Middle frontal gyrus (tissue), 1 donor: ENCODE measurements around the gene ODR4.
"Not testable (repeated sequence)": the region's sequence is repeated elsewhere in the genome, so short reads cannot be mapped to it uniquely, and the experiment has no call there.

Experiments used
- DNase-seq: peaks from one replicate; pipeline ENCODE4 v3.0.0-alpha.2; 2015; ENCODE audit warnings: low spot score; ENCODE audit errors: extremely low spot score

The ODR4 gene

DNA sequence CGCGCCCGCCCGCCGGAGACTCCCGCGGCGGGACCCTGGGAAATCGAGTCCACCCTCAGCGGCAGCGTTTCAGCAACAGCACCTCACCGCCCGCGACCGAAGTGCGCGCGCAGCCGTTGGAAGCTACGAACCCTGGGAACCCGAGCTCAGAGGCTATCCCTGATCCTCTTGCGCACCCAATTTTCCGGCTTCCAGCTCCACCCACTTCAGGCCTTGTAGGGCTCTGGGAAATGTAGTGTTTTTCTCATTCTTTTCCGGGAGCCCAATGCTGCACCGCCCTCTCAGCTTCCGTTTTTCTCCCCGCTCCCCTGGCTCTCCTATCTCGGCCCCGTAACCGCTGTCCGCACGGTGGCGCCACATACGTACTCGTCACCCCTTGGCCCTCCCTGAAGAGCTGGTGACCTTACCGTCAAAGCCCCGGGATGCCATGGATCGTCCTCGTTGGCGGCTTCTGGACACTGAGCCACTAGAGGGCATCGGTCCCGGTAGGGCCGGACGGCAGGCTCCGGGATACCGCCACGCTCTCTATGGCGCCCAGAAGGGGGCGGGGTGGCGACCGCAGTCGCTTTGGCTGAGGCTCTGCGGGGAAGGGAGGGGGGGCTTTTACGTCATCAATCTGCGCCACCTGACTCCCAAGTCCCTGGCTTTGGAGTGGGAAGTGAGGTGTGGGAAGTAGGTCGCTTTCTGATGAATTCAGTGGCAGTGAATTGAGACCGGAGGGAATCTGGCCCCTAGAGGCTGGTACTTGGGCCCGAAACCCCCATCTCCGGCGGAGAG is at the start of gene ODR4, which contains the start of gene TPR:
Gene ODR4 (plus strand): TSS at position 687 of the 777 bp plus-strand sequence. CDS start 3,948 bp downstream, outside the sequence.
Gene TPR (minus strand): TSS at position 102 of the 777 bp plus-strand sequence. CDS start 225 bp downstream, outside the sequence.
- DNase-seq, result peak; percentile 95

DNA sequence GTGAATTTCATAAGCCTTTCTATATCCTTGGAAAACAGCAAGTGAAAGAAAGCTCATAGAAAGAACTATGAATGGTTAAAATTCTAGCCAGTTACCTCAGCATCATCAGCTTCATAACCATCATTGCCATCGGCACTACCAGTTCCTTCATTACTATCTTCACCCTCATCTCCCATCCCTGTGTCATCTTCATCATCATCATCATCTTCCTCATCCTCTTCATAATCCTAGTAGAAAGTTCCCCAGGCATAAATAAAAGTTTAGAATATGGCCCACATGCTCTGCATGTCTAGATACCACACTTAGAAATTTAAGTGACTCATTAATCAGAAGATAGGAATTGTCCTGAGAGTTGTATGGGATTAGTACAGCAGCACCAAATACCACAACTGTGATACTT is 49.6 kb upstream of the ODR4 start:
- no peak for DNase-seq

DNA sequence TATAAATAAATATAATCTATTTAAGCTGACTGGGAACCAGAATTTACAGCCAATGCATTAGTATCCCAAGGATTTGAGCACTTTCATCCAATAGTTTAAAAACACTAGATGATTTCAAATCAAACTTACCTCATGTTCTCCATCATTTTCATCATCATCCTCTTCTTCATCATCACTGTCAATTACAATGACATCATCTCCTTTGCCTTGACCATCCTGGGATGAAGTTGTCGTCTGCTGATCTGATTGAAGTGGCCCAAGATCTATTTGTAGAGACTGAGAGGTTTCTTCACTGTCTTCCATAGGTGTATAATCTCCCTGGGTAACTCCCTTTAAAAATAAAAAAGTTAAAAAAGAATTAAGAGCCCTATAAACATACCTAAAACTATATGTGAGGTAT is 48.3 kb upstream of the ODR4 start:
- DNase-seq, result no peak

DNA sequence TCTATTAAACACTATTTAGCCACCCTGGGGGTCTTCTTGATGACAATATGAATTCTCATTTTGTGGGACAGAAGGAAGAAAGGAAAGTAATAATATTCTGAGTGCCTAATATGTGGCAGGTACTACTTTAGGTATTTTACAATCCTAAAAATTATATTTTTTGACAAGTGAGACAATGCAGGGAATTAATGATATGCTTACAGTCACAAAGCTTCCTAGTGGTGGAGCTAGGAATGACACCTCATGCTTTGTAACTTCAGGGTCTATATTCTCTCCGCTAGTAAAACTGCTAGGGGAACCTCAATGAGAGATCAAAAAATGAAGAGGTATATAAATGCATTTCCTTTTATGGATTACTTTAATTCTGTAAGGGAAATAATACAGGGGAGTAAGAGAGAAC is 44.9 kb upstream of the ODR4 start:
- no peak for DNase-seq

DNA sequence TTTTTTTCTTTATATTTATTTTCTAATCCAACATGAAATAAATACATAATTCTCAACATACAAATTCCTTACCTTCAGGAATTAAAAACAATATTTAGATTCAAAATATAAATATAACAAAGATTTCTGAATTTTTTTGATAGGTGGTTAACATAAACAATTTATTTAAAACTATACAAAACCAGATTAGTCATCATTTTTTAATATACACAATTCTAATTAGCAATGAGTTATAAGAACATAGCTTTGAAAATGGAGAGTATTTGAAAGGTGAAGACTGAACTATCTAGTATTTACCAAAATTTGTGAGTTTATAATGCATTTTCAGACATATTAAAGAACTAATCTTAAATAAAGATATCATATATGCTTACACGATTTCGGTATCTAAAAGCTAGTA is 38.1 kb upstream of the ODR4 start:
- no peak for DNase-seq

DNA sequence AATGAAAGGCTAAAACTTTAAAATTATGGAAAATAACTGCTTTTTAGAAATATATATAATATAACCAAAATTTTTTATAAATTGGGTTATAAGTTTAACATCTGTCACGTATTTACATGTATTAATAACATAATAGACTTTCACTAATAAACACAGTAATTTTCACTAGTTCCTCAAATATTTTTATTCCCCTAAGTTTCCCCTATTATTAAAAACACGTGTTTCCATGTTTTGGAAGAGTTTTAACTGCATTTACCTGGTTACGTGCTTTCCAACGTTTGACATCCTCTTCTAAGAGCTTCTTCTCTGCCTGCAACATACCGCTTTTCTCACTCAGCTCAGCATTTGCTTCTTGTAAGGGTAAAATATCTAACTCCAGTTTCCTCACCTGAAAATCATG is 34.9 kb upstream of the ODR4 start:
- DNase-seq, result no peak

DNA sequence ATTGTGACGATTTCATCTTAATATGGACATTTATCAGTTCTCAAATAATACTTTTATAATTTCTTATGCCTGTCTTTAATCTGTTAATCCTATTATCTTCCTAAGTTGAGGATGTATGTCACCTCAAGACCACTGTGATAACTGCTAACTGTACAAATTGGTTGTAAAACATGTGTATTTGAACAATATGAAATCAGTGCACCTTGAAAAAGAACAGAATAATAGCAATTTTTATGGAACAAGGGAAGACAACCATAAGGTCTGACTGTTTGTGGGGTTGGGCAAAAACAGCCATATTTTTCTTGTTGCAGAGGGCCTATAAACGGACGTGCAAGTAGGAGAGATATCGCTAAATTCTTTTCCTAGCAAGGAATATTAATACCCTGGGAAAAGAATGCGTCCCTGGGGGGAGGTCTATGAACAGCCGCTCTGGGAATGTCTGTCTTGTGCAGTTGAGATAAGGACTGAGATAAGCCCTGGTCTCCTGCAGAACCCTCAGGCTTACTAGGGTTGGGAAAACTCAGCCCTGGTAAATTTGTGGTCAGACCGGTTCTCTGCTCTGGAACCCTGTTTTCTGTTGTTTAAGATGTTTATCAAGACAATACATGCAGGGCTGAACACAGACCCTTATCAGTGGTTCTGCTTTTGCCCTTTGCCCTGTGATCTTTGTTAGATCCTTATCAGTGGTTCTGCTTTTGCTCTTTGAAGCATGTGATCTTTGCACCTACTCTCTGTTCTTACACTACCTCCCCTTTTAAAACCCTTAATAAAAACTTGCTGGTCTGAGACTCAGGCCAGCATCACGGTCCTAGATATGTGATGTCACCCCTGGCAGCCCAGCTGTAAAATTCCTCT is 27.6 kb upstream of the ODR4 start:
- not testable (repeated sequence) for DNase-seq

DNA sequence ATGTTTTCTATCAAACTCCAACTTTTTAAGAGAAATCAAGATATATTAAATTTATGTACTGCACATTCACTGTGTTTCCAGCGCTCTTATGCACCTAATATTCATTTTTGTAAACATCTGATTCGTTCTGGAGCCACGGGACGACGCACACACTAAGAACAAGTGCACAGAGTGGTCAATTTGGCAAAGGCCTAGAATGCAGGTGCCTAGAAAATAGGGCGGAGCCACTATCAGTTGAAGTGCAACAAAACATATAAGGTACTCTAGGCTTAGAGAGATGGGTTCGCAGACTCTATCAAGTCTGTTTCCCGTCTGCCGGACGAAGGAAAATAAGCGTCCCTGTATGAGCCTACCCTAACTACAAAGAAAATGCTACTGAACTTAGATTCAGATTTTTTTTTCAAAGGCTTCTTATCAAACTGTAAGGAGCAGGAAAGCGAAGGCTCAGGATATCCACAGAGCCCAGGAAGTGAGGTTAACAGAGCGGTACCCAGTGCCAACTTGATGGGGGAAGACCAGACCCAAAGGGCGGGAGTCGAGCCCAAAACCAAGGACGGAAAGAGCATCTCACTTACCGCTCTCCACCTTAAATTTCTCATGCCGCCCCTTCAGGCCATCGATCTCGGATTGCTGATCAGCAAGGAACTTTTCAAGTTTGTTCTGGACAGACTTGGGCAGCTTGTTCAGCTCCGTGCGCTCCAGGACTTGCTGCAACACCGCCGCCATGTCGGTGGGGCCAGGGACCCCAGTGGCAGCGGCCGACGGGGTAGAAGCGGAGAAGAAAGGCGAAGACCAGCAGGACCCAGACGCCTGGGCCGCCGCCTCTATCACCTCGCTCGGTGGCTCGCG is 1.1 kb upstream of the ODR4 start:
- no peak for DNase-seq

DNA sequence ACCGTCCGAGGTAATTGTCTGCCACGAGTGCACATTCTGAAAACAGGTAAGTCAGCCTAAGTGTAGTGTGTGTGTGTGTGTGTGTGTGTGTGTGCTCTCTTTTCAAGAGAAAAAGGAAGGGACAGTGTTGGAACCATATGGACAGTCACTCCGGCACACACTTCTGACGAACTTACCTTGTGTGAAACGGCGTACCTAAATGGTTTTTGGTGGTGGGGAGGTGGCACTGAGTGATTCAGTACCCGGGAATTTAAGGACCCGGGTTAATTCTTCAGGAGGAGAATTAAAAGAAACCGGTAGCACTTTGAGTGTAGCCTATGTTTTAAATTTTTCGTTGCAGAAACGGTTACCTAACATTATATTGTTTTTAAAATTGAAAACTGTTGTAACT is 286 bp downstream of the ODR4 start:
- DNase-seq, result no peak

DNA sequence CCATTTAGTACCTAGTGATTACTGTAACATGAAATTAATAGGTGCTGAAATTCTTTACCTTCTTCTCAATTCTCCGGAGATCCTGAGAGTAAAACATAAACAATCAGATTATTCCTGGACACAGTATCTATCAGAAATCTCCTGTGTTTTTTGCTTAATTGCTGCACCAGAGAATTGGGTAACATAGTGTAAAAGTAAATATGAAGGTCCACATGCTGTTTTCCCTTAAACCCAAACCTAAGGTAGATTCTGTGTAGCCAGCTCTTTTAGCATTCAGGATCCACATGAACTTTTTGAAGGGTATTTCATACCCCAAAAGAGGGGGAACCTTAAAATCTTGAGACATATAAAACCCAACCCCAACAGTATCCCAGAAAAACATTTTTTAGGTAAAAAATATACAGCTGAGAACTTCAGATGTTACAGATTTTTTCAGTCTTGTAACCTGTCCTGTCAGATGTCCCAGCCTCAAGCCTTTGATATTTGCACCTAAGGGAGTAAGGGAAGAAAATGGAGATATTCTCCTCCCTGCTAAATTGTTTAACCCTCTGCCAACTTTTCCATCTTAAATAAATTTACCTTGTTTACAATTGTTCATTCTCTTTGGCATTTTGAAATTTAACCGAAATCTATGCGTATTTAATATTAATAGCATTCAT is 11.2 kb downstream of the ODR4 start:
- DNase-seq, result no peak

DNA sequence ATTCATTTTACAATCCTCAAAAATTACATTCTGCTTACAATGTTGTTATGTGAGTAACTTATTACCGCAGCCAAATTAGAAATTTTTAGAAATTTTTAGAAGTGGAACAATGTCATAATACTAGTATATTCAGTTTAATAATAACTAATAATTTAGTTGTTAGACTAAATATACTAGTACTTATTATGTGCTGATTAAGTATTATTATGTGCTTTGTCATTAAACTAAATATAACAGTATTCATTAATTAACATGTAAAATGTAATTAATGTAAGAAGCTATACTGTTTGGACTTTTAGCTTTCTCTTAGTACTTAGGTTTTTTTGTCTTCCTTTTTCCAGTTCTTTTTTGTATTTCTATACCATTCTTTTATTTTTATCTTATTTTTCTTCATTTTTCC is 15.3 kb downstream of the ODR4 start:
- no peak for DNase-seq

DNA sequence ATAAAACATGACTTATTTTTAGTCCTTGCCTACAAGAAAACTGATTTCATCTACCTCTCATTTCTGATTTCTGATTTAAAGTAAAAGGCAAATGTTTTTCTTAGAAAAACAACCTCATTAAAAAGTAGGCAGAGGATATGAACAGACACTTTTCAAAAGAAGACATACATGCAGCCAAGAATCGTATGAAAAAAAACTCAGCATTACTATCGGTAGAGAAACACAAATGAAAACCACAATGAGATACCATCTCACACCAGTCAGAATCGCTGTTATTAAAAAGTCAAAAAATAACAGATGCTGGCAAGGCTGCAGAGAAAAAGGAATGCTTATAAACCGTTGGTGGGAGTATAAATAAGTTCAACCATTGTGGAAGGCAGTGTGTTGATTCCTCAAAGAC is 16.2 kb downstream of the ODR4 start:
- DNase-seq, result no peak

DNA sequence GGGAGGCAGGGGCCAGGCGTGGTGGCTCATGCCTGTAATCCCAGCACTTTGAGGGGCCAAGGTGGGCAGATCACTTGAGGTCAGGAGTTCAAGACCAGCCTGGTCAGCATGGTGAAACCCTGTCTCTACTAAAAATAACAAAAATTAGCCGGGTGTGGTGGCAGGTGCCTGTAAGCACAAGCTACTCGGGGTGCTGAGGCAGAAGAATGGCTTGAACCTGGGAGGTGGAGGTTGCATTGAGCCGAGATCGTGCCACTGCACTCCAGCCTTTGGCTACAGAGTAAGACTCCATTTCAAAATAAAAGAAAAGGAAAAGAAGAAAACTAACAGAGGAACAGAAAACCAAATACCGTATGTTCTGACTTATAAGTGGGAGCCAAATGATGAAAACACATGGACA is 17.1 kb downstream of the ODR4 start:
- DNase-seq, result not testable (repeated sequence)

DNA sequence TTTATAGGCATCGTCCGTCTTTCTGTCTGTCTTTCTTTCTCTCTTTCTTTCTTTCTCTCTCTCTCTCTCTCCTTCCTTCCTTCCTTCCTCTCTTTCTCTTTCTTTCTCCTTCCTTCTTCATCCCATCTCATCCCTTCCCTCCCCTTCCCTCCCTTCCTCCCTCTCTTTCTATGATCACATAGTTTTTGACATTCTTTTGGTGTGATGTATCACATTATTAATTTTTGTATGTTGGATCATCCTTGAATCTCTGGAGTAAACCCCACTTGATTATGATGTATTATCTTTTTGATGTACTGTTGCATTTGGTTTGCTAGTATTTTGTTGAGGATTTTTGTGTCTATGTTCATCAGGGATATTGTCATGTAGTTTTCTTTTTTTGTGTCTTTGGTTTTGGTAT is 25.8 kb downstream of the ODR4 start:
- not testable (repeated sequence) for DNase-seq

DNA sequence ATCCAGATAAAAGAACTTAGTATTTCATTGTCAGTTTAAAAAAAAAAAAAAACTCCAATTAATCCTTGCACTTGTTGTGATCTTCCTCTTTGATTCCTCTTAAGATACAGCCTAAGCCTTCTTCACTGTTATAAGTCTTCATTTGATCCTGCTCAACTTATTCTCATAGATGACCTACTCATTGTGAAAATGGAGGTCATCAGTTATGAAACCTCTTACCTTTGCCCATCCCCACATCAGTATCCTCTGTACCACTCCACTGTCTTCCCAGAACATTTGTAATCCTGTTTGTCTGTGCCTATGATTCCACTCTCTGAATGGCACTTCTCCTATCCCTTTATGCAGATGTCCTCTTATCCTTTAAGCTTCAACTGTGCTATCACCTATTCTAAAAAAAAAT is 28.0 kb downstream of the ODR4 start:
- DNase-seq, result no peak

DNA sequence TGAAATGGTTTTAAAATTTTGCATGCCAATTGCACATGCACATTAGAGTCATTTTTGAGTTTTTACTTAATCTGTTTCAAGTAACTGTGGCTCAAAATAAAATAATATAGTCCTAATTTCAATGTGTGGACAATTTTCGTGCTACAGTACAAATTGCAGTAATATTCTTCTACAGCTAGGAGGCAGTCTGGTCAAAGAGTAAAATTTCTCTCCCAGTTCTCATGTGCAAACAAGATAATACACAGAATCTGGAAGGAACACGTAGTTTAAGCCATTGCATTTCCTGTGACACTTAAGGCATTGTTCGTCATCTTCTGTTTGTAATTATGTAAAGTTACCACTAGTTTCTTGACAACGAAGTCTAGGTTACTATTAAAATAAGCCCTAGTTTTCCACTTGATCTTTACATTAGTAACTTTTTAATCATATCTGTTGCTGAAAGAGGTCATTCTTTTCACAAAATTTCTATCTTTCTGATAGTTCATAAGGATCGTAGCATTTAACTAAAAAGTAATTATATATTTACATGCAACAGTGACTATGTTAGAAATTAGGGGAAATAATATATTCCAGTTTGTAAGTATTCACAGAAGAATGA is 28.9 kb downstream of the ODR4 start:
- no peak for DNase-seq

DNA sequence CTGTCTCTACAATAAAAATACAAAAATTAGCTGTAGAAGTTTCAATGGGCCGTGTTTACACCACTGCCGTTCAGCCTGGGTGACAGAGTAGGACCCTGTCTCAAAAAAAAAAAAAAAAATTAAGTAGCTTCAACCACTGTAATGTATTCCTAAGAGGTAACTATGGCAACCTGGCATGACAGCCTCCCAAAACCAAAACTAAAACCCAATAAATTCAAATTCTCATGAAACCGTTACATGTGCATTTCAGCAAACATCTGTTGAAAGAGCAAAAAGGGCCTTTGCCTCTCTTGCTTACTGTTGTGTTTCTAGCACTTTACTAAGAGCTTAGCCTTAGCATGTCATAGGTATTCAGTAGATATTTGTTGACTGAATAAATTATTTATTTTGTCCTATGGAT is 33.5 kb downstream of the ODR4 start:
- no peak for DNase-seq

DNA sequence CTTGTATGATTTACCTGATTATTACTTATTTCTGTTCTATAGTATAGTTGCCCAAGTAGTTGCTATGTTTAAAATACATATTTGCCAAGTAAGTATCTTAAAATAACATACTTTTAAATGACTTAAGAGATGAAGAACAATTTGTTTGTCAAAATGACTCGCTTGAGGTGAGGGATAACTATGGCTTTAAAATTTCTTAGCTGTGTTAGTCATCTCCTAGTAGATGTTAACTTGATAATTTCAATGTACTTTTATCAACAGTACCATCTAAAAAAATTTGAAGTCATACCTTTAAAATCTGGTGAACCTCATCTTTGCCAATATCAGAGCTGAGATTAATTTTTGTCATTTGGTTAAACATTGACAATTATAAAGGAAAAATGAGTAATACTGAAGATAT is 37.7 kb downstream of the ODR4 start:
- DNase-seq, result no peak

DNA sequence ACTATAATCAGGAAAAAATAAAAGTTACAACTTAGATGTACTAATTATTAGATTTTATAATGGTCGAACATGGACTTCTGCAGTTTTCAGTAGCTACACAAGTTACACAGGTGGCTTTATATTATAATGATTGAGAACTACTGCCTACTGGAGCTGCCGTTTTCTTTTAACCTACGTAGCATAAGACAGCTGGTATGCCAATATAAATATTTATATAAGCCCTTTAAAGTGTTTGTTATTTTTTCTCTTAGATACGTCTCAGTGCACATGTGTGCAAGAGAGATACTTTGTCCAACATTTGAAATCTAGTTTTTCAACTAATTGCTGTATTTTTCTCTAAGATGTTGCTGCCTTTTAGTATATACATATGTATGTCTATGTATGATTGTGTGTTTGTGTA is 42.9 kb downstream of the ODR4 start:
- DNase-seq, result no peak

DNA sequence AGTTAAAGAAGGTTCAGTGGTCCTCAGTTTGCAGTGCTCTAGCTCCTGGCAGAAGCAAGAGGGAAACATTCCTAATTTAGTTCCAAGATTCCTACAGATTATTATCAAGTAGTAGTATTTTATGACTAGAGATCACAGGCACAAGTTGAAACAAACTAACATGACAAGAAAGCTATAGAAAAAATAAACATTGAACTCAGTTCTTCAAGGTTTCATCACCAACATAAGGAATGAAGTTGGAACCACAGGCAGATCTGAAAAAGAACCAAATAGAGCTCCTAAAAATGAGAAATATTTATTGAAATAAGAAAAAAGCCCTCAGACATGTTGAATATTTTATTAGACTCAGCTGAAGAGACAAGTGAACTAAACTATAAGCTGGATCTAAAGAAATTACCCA is 44.7 kb downstream of the ODR4 start:
- DNase-seq, result no peak

DNA sequence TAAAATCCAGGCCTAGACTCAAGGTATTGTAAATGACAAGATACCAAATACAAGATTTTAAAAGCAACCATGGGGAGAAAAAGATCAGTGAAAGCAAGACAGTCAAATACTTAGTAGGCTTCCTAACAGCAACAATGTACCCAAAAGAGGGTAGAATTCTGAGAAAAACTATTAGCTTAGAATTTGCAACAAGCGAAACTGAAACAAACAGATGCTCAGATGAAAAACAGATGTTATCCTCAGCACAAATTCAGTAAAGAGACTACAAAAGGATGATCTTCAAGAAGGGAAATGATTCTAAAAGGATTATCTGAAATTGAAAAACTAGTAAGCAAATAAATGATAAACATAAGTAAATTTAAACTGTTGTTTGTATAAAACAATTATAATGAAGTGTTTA is 45.3 kb downstream of the ODR4 start:
- no peak for DNase-seq
